Activated B cell treated with CpG ODN at 0.5 μM for 24 hours (primary cell): ENCODE results near the gene NUDCD3. TPM values are rescaled to one million over a fixed set of nuclear protein-coding genes. Genes with fewer than 3 reads are reported as not detected.

Experiments
- ATAC-seq: fragments of 200-7000 bp; cut with Tn5 transposase; one replicate; pipeline ENCODE4 v1.10.0; 2021; ENCODE audit warnings: low read depth, mild to moderate bottlenecking, moderate library complexity
- CTCF ChIA-PET: fragments of 350-600 bp; sonication (Branson Sonifier 250); formaldehyde crosslinking; loops from one replicate; lab custom pipeline; 2021; ENCODE audit warnings: antibody characterized with exemption; lab: Charles Lee
- POLR2A ChIA-PET: fragments of 350-600 bp; sonication (Branson Sonifier 250); formaldehyde crosslinking; loops from one replicate; lab custom pipeline; 2021; ENCODE audit warnings: antibody characterized with exemption; lab: Charles Lee
- DNase-seq: peaks from one replicate; pipeline ENCODE4 v3.0.0; 2022
- H3K27ac Mint-ChIP-seq: one replicate; pipeline ENCODE4 v1.8.0; 2020; ENCODE audit warnings: mixed read lengths
- H3K27me3 Mint-ChIP-seq: one replicate; pipeline ENCODE4 v1.8.0; 2021; ENCODE audit warnings: mixed read lengths
- H3K36me3 Mint-ChIP-seq: one replicate; pipeline ENCODE4 v1.8.0; 2021; ENCODE audit warnings: low read depth, mixed read lengths
- H3K4me1 Mint-ChIP-seq: one replicate; pipeline ENCODE4 v1.8.0; 2021; ENCODE audit warnings: mixed read lengths
- H3K4me3 Mint-ChIP-seq: one replicate; pipeline ENCODE4 v1.8.0; 2020; ENCODE audit warnings: mild to moderate bottlenecking, mixed read lengths
- H3K9me3 Mint-ChIP-seq: one replicate; pipeline ENCODE4 v1.8.0; 2020; ENCODE audit warnings: mixed read lengths
- CTCF ChIP-seq: fragments of 200-600 bp; IDR thresholded peaks from one replicate; pipeline ENCODE4 v1.8.0; 2022; ENCODE audit warnings: antibody characterized with exemption, mild to moderate bottlenecking
- intact Hi-C: fragments of 100-400 bp; cut with micrococcal nuclease; formaldehyde crosslinking; loops from one replicate; pipeline ENCODE4 v1.15.1; 2024
- total RNA-seq: library from RNA; stranded (reverse); gene quantifications from 2 replicates; pipeline ENCODE4 v1.2.3, GENCODE V29; 2022

NUDCD3 gene
- total RNA-seq, 1 donor from 2014 or later: 85.1 TPM

DNA sequence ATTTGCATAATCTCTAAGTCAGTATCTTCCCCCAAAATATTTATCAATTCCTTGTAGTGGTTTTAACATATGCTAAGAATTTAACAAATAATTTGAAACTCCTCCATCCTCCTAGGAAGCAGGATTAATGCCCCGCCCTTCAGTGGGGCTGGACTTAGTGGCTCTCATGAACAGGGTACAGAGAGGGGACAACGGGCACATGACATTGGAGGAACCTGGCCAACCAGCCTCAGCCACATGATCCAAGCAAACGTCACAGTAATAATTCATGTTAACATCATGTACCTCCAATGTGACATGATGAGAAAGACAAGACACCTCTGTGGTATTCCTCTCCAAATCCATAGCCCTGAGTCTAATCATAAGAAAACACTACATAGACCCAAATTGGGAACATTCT, 50.5 kb downstream of the NUDCD3 start:
- DNase-seq (no peak), ATAC-seq (no peak)
- POLR2A ChIA-PET: no interaction called here
- Mint-ChIP-seq H3K9me3 (no peaks in the 10 kb centered on the region), H3K36me3 (peaks cover 34% of the 10 kb centered on the region), H3K27me3 (no peaks in the 10 kb centered on the region), H3K27ac (no peak overlapping the region), H3K4me1 (peaks cover 15% of the 10 kb centered on the region), H3K4me3 (no peak overlapping the region)
- intact Hi-C loops: no loop called here
- CTCF ChIA-PET: no interaction called here
- no peak for TF ChIP-seq CTCF

DNA sequence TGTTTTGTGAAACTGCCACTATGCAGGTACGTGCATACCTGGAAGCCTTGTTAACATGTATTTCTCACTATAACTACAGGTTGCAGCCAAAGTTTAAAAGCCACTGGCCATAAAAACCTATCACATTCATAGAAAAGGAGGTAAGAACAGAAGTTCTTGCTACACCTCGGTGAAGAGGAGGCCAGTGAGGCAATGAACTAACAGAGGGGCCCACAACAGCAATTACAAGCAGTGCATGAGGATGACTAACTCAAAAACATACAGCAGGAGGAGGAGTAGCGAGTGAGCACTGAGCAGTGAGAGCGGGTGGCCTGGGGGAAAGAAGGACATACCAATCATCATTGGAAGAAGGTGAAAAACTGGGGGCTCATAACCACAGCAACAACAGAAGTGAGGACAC, 51.6 kb downstream of the NUDCD3 start:
- H3K4me1 Mint-ChIP-seq: peaks cover 21% of the 10 kb centered on the region
- H3K9me3 Mint-ChIP-seq: no peaks in the 10 kb centered on the region
- ATAC-seq (no peak), DNase-seq (no peak)
- H3K27ac Mint-ChIP-seq: no peak overlapping the region
- no peak for TF ChIP-seq CTCF
- H3K4me3 Mint-ChIP-seq: no peak overlapping the region
- POLR2A ChIA-PET: no interaction called here
- intact Hi-C loops: no loop called here
- peaks cover 33% of the 10 kb centered on the region for H3K36me3 Mint-ChIP-seq
- CTCF ChIA-PET: no interaction called here
- no peaks in the 10 kb centered on the region for H3K27me3 Mint-ChIP-seq

- Mint-ChIP-seq H3K4me3 (no peak overlapping the region), H3K36me3 (peaks cover 38% of the 10 kb centered on the region), H3K27ac (no peak overlapping the region), H3K9me3 (no peaks in the 10 kb centered on the region), H3K27me3 (no peaks in the 10 kb centered on the region), H3K4me1 (peaks cover 39% of the 10 kb centered on the region)
- TF ChIP-seq CTCF: no peak
- ATAC-seq (no peak), DNase-seq (no peak)
- intact Hi-C loops: no loop called here
- POLR2A ChIA-PET: no interaction called here
- CTCF ChIA-PET: no interaction called here
These were observed 56.3 kb downstream of the NUDCD3 start for GRCh38 chr7:44434201-44434600.

- no peak overlapping the region for H3K4me3 Mint-ChIP-seq
- peaks cover 37% of the 10 kb centered on the region for H3K36me3 Mint-ChIP-seq
- no peaks in the 10 kb centered on the region for H3K27me3 Mint-ChIP-seq
- ChIA-PET CTCF (no interaction called here), POLR2A (no interaction called here)
- DNase-seq (no peak), ATAC-seq (no peak)
- no peak for TF ChIP-seq CTCF
- H3K4me1 Mint-ChIP-seq: peaks cover 42% of the 10 kb centered on the region
- no peak overlapping the region for H3K27ac Mint-ChIP-seq
- intact Hi-C loops: no loop called here
- H3K9me3 Mint-ChIP-seq: no peaks in the 10 kb centered on the region
These were observed 57.0 kb downstream of the NUDCD3 start for GRCh38 chr7:44433255-44434022.

- Mint-ChIP-seq H3K27ac (no peak overlapping the region), H3K9me3 (no peaks in the 10 kb centered on the region), H3K4me3 (no peak overlapping the region), H3K27me3 (no peaks in the 10 kb centered on the region), H3K36me3 (peaks cover 37% of the 10 kb centered on the region), H3K4me1 (peaks cover 42% of the 10 kb centered on the region)
- no peak for ATAC-seq
- TF ChIP-seq CTCF: no peak
- intact Hi-C loops: no loop called here
- ChIA-PET CTCF (interaction anchor here (2.3 kb wide), 1 partner anchor 133 kb away, joined by 9 read pairs; no protein-coding TSS in a partner anchor), POLR2A (interaction anchor here (0.6 kb wide), 1 partner anchor 176 kb away, joined by 7 read pairs; no protein-coding TSS in a partner anchor)
- DNase-seq: no peak
These were observed 58.0 kb downstream of the NUDCD3 start for GRCh38 chr7:44432381-44432977.
